B cell (primary cell): ENCODE measurements around the gene RBM22. TPM values are rescaled to one million over a fixed set of nuclear protein-coding genes. Genes with fewer than 3 reads are reported as not detected.

Source experiments
- ATAC-seq: fragments of 200-7000 bp; cut with Tn5 transposase; one replicate; pipeline ENCODE4 v1.10.0; 2021; ENCODE audit warnings: low read depth, mild to moderate bottlenecking, moderate number of reproducible peaks, moderate library complexity
- CTCF ChIA-PET: fragments of 350-600 bp; sonication (Branson Sonifier 250); formaldehyde crosslinking; loops from one replicate; lab custom pipeline; 2021; ENCODE audit warnings: antibody characterized with exemption, inconsistent platforms; lab: Charles Lee
- POLR2A ChIA-PET: fragments of 350-600 bp; sonication (Branson Sonifier 250); formaldehyde crosslinking; loops from one replicate; lab custom pipeline; 2021; ENCODE audit warnings: antibody characterized with exemption; lab: Charles Lee
- DNase-seq: peaks from one replicate; pipeline ENCODE4 v3.0.0; 2013
- H2AFZ ChIP-seq: 2 replicates; pipeline ENCODE4 v1.6.1; 2012; ENCODE audit warnings: mild to moderate bottlenecking, low read depth, low read length; ENCODE audit not compliant: insufficient read depth, poor library complexity, severe bottlenecking
- H3K27ac ChIP-seq, 2 donors: 1 replicate in 1 of 2; 2 replicates in 1 of 2; pipeline ENCODE4 v1.5.1; 2012 to 2013; ENCODE audit warnings: low read length in 2 of 2, mild to moderate bottlenecking in 2 of 2, moderate library complexity in 1 of 2
- H3K27me3 ChIP-seq, 4 experiments: fragments of 200-600 bp in 1 of 4; sonication (generic) in 1 of 4; replicated peaks in 1 of 4; 1 replicate in 2 of 4; 2 replicates in 2 of 4; pipeline versions ENCODE4 v1.6.1 to v1.7.0; 2013 to 2016; ENCODE audit warnings: low read length in 3 of 4, mild to moderate bottlenecking in 2 of 4, mixed read lengths in 1 of 4, moderate library complexity in 1 of 4; ENCODE audit not compliant: insufficient read depth in 4 of 4, control insufficient read depth in 3 of 4; ENCODE audit errors: control extremely low read depth in 1 of 4
- H3K36me3 ChIP-seq, 2 experiments: replicated peaks in 1 of 2; 1 replicate in 1 of 2; 2 replicates in 1 of 2; pipeline versions ENCODE4 v1.6.1 to v1.7.1; 2013; ENCODE audit warnings: low read length in 1 of 2; ENCODE audit not compliant: insufficient read depth in 2 of 2, control insufficient read depth in 1 of 2; ENCODE audit errors: control extremely low read depth in 1 of 2, extremely low read depth in 1 of 2
- H3K4me1 ChIP-seq, 2 donors: fragments of 200-600 bp in 1 of 2; sonication (generic) in 1 of 2; 1 replicate in 1 of 2; 2 replicates in 1 of 2; pipeline versions ENCODE4 v1.5.1 to v1.6.1; 2013 to 2017; ENCODE audit warnings: low read length in 2 of 2; ENCODE audit not compliant: control insufficient read depth in 2 of 2, insufficient read depth in 2 of 2
- H3K4me2 ChIP-seq: replicated peaks from 2 replicates; pipeline ENCODE3; 2012; ENCODE audit warnings: mild to moderate bottlenecking, low read depth, low read length; ENCODE audit not compliant: poor library complexity, severe bottlenecking
- H3K4me3 ChIP-seq, 5 experiments: fragments of 200-600 bp in 1 of 5; sonication (generic) in 1 of 5; 1 replicate in 3 of 5; 2 replicates in 2 of 5; pipeline versions ENCODE4 v1.5.1 to v1.7.0; 2011 to 2016; ENCODE audit warnings: low read length in 4 of 5, mild to moderate bottlenecking in 4 of 5, low read depth in 2 of 5, control low read depth in 1 of 5, moderate library complexity in 1 of 5; ENCODE audit not compliant: insufficient read depth in 1 of 5; ENCODE audit errors: control extremely low read depth in 1 of 5, extremely low read depth in 1 of 5
- H3K79me2 ChIP-seq: fragments of 200-600 bp; sonication (generic); one replicate; pipeline ENCODE4 v1.6.0; 2016; ENCODE audit warnings: low read length; ENCODE audit not compliant: control insufficient read depth, insufficient read depth
- H3K9ac ChIP-seq: fragments of 200-600 bp; sonication (generic); 2 replicates; pipeline ENCODE4 v1.6.1; 2017; ENCODE audit warnings: mild to moderate bottlenecking, low read length, moderate library complexity
- H3K9me3 ChIP-seq, 3 donors: one replicate each; pipeline versions ENCODE4 v1.6.1 to v1.7.1; 2013; ENCODE audit warnings: low read length in 2 of 3; ENCODE audit not compliant: control insufficient read depth in 2 of 3, insufficient read depth in 1 of 3; ENCODE audit errors: control extremely low read depth in 1 of 3
- H4K20me1 ChIP-seq: 2 replicates; pipeline ENCODE4 v1.6.0; 2012; ENCODE audit warnings: mild to moderate bottlenecking, low read length; ENCODE audit not compliant: insufficient read depth, control insufficient read depth, poor library complexity, severe bottlenecking
- H3K27ac Mint-ChIP-seq: one replicate; pipeline ENCODE4 v1.8.0; 2021; ENCODE audit warnings: mixed read lengths
- H3K27me3 Mint-ChIP-seq: one replicate; pipeline ENCODE4 v1.8.0; 2021; ENCODE audit warnings: mixed read lengths
- H3K4me1 Mint-ChIP-seq: one replicate; pipeline ENCODE4 v1.8.0; 2021; ENCODE audit warnings: mixed read lengths
- H3K4me3 Mint-ChIP-seq: one replicate; pipeline ENCODE4 v1.8.0; 2021; ENCODE audit warnings: mixed read lengths
- H3K9me3 Mint-ChIP-seq: one replicate; pipeline ENCODE4 v1.8.0; 2022; ENCODE audit warnings: mixed read lengths; ENCODE audit not compliant: insufficient read depth
- CTCF ChIP-seq: fragments of 200-600 bp; IDR thresholded peaks from one replicate; pipeline ENCODE4 v1.8.0; 2022; ENCODE audit warnings: antibody characterized with exemption, mild to moderate bottlenecking
- EZH2 ChIP-seq: IDR thresholded peaks from 2 replicates; pipeline ENCODE4 v1.6.1; 2012; ENCODE audit warnings: borderline replicate concordance, low read depth, mild to moderate bottlenecking, moderate library complexity, low read length; ENCODE audit not compliant: insufficient read depth, poor library complexity, severe bottlenecking
- WGBS: methylation state at CpG from one replicate; pipeline ENCODE4 v1.1.5; 2013; ENCODE audit warnings: missing lambda C conversion rate; ENCODE audit not compliant: insufficient coverage; 5-methylcytosine and 5-hydroxymethylcytosine counted together
- intact Hi-C: fragments of 100-400 bp; cut with micrococcal nuclease; formaldehyde crosslinking; loops from one replicate; pipeline ENCODE4 v1.10.0; 2022
- polyA plus RNA-seq: library from polyadenylated mRNA; depleted of rRNA; stranded (reverse); fragments of >200 nt; gene quantifications from 2 replicates; pipeline ENCODE4 v1.2.3, GENCODE V29; 2012
- total RNA-seq, 2 donors: library from RNA; stranded (reverse); fragments of 120-200 nt in 1 of 2; gene quantifications; 1 replicate in 1 of 2; 2 replicates in 1 of 2; pipeline versions ENCODE4 v1.2.3 to v1.2.4, GENCODE V29; 2013 to 2022

RBM22 gene
- total and polyA plus RNA-seq, 2 donors (not counting 1 experiment from before 2014, with no cell fraction given): 70.6 to 89.4 TPM

- ATAC-seq: no peak
- no peaks in the 10 kb centered on the region for H3K9me3 ChIP-seq
- H3K79me2 ChIP-seq: no peaks in the 10 kb centered on the region
- no peaks in the 10 kb centered on the region for H3K4me1 ChIP-seq
- H4K20me1 ChIP-seq: peaks cover 17% of the 10 kb centered on the region
- H2AFZ ChIP-seq: no peak overlapping the region
- no peak overlapping the region for H3K4me3 ChIP-seq
- H3K27me3 ChIP-seq: no peaks in the 10 kb centered on the region
- TF ChIP-seq CTCF: no peak
- no peak for TF ChIP-seq EZH2
- Mint-ChIP-seq H3K9me3 (no peaks in the 10 kb centered on the region), H3K4me3 (no peak overlapping the region), H3K4me1 (peaks cover 7% of the 10 kb centered on the region), H3K27ac (no peak overlapping the region), H3K27me3 (peaks cover 2% of the 10 kb centered on the region)
- H3K9ac ChIP-seq: no peak overlapping the region
- POLR2A ChIA-PET: no interaction called here
- H3K36me3 ChIP-seq: peaks cover 0 to 5% of the 10 kb centered on the region in 2 experiments
- CTCF ChIA-PET: no interaction called here
- intact Hi-C loops: no loop called here
- WGBS: 90% methylated on average over 7 of the region's 9 CpGs
- no peak overlapping the region for H3K4me2 ChIP-seq
- H3K27ac ChIP-seq: no peak overlapping the region
- DNase-seq: no peak
Measured at GRCh38 chr5:150641006-150641570, 59.8 kb downstream of the RBM22 start.

Other genes starting within 250 kb of the RBM22 start
- 4.3 and 8.9 TPM in 2 replicates for gene NDST1, start 192.9 kb downstream of the RBM22 start, total RNA-seq
- gene NDST1, start 192.9 kb downstream of the RBM22 start, polyA plus RNA-seq: 3.2 and 7.0 TPM in 2 replicates
- gene SYNPO, start 60.4 kb downstream of the RBM22 start, total RNA-seq: 16.3 and 16.8 TPM in 2 replicates
- 11.2 and 13.2 TPM in 2 replicates for gene SYNPO, start 60.4 kb downstream of the RBM22 start, polyA plus RNA-seq
- gene MYOZ3, start 39.8 kb downstream of the RBM22 start, total RNA-seq: not detected in 2 replicates
- 0.04 TPM in 1 of 2 replicates, not detected in the other for gene MYOZ3, start 39.8 kb downstream of the RBM22 start, polyA plus RNA-seq
- gene DCTN4, start 58.0 kb upstream of the RBM22 start, total RNA-seq: 54.4 and 58.4 TPM in 2 replicates
- gene DCTN4, start 58.0 kb upstream of the RBM22 start, polyA plus RNA-seq: 11.2 and 17.2 TPM in 2 replicates
- not detected in 2 replicates for gene SMIM3, start 77.7 kb upstream of the RBM22 start, total RNA-seq
- 0.37 and 1.0 TPM in 2 replicates for gene SMIM3, start 77.7 kb upstream of the RBM22 start, polyA plus RNA-seq
- gene IRGM, start 145.5 kb upstream of the RBM22 start, total RNA-seq: 1.3 and 1.6 TPM in 2 replicates
- gene IRGM, start 145.5 kb upstream of the RBM22 start, polyA plus RNA-seq: 2.5 and 2.8 TPM in 2 replicates
- 8.1 and 8.7 TPM in 2 replicates for gene ZNF300, start 203.9 kb upstream of the RBM22 start, total RNA-seq
- 3.6 and 4.3 TPM in 2 replicates for gene ZNF300, start 203.9 kb upstream of the RBM22 start, polyA plus RNA-seq